Lung microvascular endothelial cell (primary cell): ENCODE measurements around the gene CLCN5. TPM values are rescaled to one million over a fixed set of nuclear protein-coding genes. Genes with fewer than 3 reads are reported as not detected.

Source experiments
- DNase-seq, 2 donors: peaks; one replicate each; pipeline versions ENCODE4 v3.0.0 to v3.0.0-alpha.2; 2010; ENCODE audit warnings: low read depth in 2 of 2
- total RNA-seq: library from RNA; depleted of rRNA; stranded (reverse); fragments of >200 nt; gene quantifications from 2 replicates; pipeline ENCODE4 v1.2.1, GENCODE V29; 2014

The CLCN5 gene
- 4.6 and 6.3 TPM in 2 replicates for total RNA-seq

- DNase-seq = peak; percentile 96 to 97
Measured at GRCh38 chrX:49922291-49923241, at the start of gene CLCN5. Gene CLCN5 (plus strand): TSS chrX:49922596. CDS start chrX:49925299, 2,703 bp downstream.

GRCh38 chrX:49876750-49877149, 45.6 kb upstream of the CLCN5 start:
- DNase-seq = peak; percentile 34 to 66

GRCh38 chrX:49877397-49878101, 44.8 kb upstream of the CLCN5 start:
- peak in 1 of 2 donors; percentile 5 for DNase-seq

- DNase-seq = no peak
Measured at GRCh38 chrX:49878128-49878833, 44.1 kb upstream of the CLCN5 start.

GRCh38 chrX:49878834-49879655, 43.4 kb upstream of the CLCN5 start, which contains the start of gene USP27X:
Gene USP27X (plus strand): TSS chrX:49879484. CDS start chrX:49880308, 824 bp downstream.
- DNase-seq = peak; percentile 38 to 72

- peak; percentile 0 to 13 for DNase-seq
Measured at GRCh38 chrX:49879656-49880277, 42.6 kb upstream of the CLCN5 start.

- no peak for DNase-seq
Measured at GRCh38 chrX:49880668-49881067, 41.7 kb upstream of the CLCN5 start.

- DNase-seq = peak; percentile 53 to 68
Measured at GRCh38 chrX:49884290-49884862, 38.0 kb upstream of the CLCN5 start.

GRCh38 chrX:49892542-49892941, 29.9 kb upstream of the CLCN5 start:
- DNase-seq = no peak

GRCh38 chrX:49896951-49897350, 25.4 kb upstream of the CLCN5 start:
- DNase-seq = no peak

GRCh38 chrX:49901048-49901447, 21.3 kb upstream of the CLCN5 start:
- DNase-seq = no peak

GRCh38 chrX:49910344-49910743, 12.1 kb upstream of the CLCN5 start:
- DNase-seq = no peak

GRCh38 chrX:49912086-49912485, 10.3 kb upstream of the CLCN5 start:
- no peak for DNase-seq

- no peak for DNase-seq
Measured at GRCh38 chrX:49912861-49913260, 9.5 kb upstream of the CLCN5 start.

- DNase-seq = peak; percentile 66 to 74
Measured at GRCh38 chrX:49915361-49916222, 6.8 kb upstream of the CLCN5 start.

- peak; percentile 5 to 43 for DNase-seq
Measured at GRCh38 chrX:49919617-49920016, 2.8 kb upstream of the CLCN5 start.

GRCh38 chrX:49921109-49921508, 1.3 kb upstream of the CLCN5 start:
- DNase-seq = no peak

GRCh38 chrX:49925176-49925575, 2.8 kb downstream of the CLCN5 start:
- DNase-seq = no peak

GRCh38 chrX:49930039-49930438, 7.6 kb downstream of the CLCN5 start:
- DNase-seq = peak; percentile 14 to 35
